HEK293 (cell line): ENCODE data around the gene WDR45B.

Source experiments
- CTCF ChIA-PET: fragments of 350-600 bp; formaldehyde crosslinking; extraction: SDS; loops from one replicate; lab custom pipeline; 2021; ENCODE audit warnings: antibody characterized with exemption; lab: Yijun Ruan, JAX
- POLR2A ChIA-PET: fragments of 300-600 bp; formaldehyde crosslinking; extraction: SDS; loops from one replicate; lab custom pipeline; 2020; ENCODE audit warnings: antibody characterized with exemption, inconsistent platforms; lab: Yijun Ruan, JAX
- H3K27ac ChIP-seq: fragments of 200-500 bp; sonication (Bioruptor generic); 2 replicates; pipeline ENCODE4 v1.5.1; 2014; ENCODE audit warnings: low read depth, low read length, control low read depth, inconsistent platforms; ENCODE audit errors: extremely low read depth
- H3K36me3 ChIP-seq, 2 experiments: fragments of 200-500 bp in 1 of 2; sonication (Bioruptor generic) in 1 of 2; 1 replicate in 1 of 2; 2 replicates in 1 of 2; pipeline ENCODE4 v1.5.1; 2014 to 2017; ENCODE audit warnings: inconsistent platforms in 2 of 2, low read length in 2 of 2; ENCODE audit not compliant: control insufficient read depth in 2 of 2, insufficient read depth in 1 of 2
- H3K4me1 ChIP-seq: fragments of 200-500 bp; sonication (Bioruptor generic); 2 replicates; pipeline ENCODE4 v1.5.1; 2014; ENCODE audit warnings: mild to moderate bottlenecking, low read length, inconsistent platforms; ENCODE audit not compliant: control insufficient read depth, insufficient read depth
- H3K4me3 ChIP-seq: 2 replicates; pipeline ENCODE4 v1.5.1; 2011; ENCODE audit warnings: low read depth, mild to moderate bottlenecking, control low read depth, low read length, moderate library complexity
- H3K9me3 ChIP-seq: fragments of 200-500 bp; sonication (Bioruptor generic); 2 replicates; pipeline ENCODE4 v1.5.1; 2014; ENCODE audit warnings: low read depth, low read length, inconsistent platforms; ENCODE audit not compliant: control insufficient read depth, insufficient read depth
- EGR2 ChIP-seq: fragments of 450-650 bp; formaldehyde crosslinking; IDR thresholded peaks from 2 replicates; pipeline ENCODE4 v1.5.1; 2016; ENCODE audit warnings: low read depth, missing biosample characterization, missing genetic modification characterization
- KLF1 ChIP-seq: fragments of 450-650 bp; formaldehyde crosslinking; IDR thresholded peaks from 2 replicates; pipeline ENCODE4 v1.5.1; 2016; ENCODE audit warnings: missing biosample characterization, missing genetic modification characterization
- KLF7 ChIP-seq: fragments of 450-650 bp; formaldehyde crosslinking; IDR thresholded peaks from 2 replicates; pipeline ENCODE4 v1.5.1; 2016; ENCODE audit warnings: missing biosample characterization, missing genetic modification characterization, borderline replicate concordance
- MEIS1 ChIP-seq: sonication (generic); formaldehyde crosslinking; IDR thresholded peaks from 2 replicates; pipeline ENCODE4 v1.8.1; 2022; ENCODE audit warnings: missing genetic modification reagents, mild to moderate bottlenecking, borderline replicate concordance
- OSR2 ChIP-seq: fragments of 450-650 bp; formaldehyde crosslinking; IDR thresholded peaks from 2 replicates; pipeline ENCODE4 v1.5.1; 2016; ENCODE audit warnings: missing biosample characterization, missing genetic modification characterization
- SETDB1 ChIP-seq: IDR thresholded peaks from one replicate; pipeline ENCODE4 v1.6.1; 2017; ENCODE audit warnings: mild to moderate bottlenecking, low read length, moderate library complexity, mixed read lengths; ENCODE audit not compliant: insufficient read length
- ZBTB7A ChIP-seq: fragments of 450-650 bp; formaldehyde crosslinking; IDR thresholded peaks from 2 replicates; pipeline ENCODE4 v1.5.1; 2016; ENCODE audit warnings: low read depth, missing biosample characterization, missing genetic modification characterization
- ZFHX2 ChIP-seq: fragments of 450-650 bp; formaldehyde crosslinking; conservative IDR thresholded peaks from 2 replicates; pipeline ENCODE4 v1.5.1; 2016; ENCODE audit warnings: missing biosample characterization, missing genetic modification characterization
- ZNF175 ChIP-seq: fragments of 450-650 bp; formaldehyde crosslinking; IDR thresholded peaks from 2 replicates; pipeline ENCODE4 v1.5.1; 2016; ENCODE audit warnings: missing biosample characterization, missing genetic modification characterization
- ZNF202 ChIP-seq: fragments of 450-650 bp; formaldehyde crosslinking; IDR thresholded peaks from 2 replicates; pipeline ENCODE4 v1.5.1; 2016; ENCODE audit warnings: missing biosample characterization, missing genetic modification characterization, borderline replicate concordance
- ZNF350 ChIP-seq: fragments of 450-650 bp; formaldehyde crosslinking; IDR thresholded peaks from 2 replicates; pipeline ENCODE4 v1.5.0; 2017; ENCODE audit warnings: missing biosample characterization, mild to moderate bottlenecking, missing genetic modification characterization
- ZNF623 ChIP-seq: fragments of 450-650 bp; formaldehyde crosslinking; IDR thresholded peaks from 2 replicates; pipeline ENCODE4 v1.5.1; 2016; ENCODE audit warnings: missing biosample characterization, missing genetic modification characterization
- ZSCAN30 ChIP-seq: fragments of 450-650 bp; IDR thresholded peaks from 2 replicates; pipeline ENCODE4 v1.5.1; 2018; ENCODE audit warnings: missing biosample characterization, mild to moderate bottlenecking, missing genetic modification characterization, moderate library complexity
- TF ChIP-seq, protein P1 (sequence below): fragments of 450-650 bp; formaldehyde crosslinking; IDR thresholded peaks from 2 replicates; pipeline ENCODE4 v1.5.1; 2017; ENCODE audit warnings: missing biosample characterization, mild to moderate bottlenecking, missing genetic modification characterization, moderate library complexity
- TF ChIP-seq, protein P2 (sequence below): fragments of 450-650 bp; formaldehyde crosslinking; IDR thresholded peaks from 2 replicates; pipeline ENCODE4 v1.5.1; 2016; ENCODE audit warnings: missing biosample characterization, missing genetic modification characterization
- TF ChIP-seq, protein P3 (sequence below): fragments of 450-650 bp; formaldehyde crosslinking; IDR thresholded peaks from 2 replicates; pipeline ENCODE4 v1.5.1; 2016; ENCODE audit warnings: missing biosample characterization, missing genetic modification characterization

Gene WDR45B

DNA sequence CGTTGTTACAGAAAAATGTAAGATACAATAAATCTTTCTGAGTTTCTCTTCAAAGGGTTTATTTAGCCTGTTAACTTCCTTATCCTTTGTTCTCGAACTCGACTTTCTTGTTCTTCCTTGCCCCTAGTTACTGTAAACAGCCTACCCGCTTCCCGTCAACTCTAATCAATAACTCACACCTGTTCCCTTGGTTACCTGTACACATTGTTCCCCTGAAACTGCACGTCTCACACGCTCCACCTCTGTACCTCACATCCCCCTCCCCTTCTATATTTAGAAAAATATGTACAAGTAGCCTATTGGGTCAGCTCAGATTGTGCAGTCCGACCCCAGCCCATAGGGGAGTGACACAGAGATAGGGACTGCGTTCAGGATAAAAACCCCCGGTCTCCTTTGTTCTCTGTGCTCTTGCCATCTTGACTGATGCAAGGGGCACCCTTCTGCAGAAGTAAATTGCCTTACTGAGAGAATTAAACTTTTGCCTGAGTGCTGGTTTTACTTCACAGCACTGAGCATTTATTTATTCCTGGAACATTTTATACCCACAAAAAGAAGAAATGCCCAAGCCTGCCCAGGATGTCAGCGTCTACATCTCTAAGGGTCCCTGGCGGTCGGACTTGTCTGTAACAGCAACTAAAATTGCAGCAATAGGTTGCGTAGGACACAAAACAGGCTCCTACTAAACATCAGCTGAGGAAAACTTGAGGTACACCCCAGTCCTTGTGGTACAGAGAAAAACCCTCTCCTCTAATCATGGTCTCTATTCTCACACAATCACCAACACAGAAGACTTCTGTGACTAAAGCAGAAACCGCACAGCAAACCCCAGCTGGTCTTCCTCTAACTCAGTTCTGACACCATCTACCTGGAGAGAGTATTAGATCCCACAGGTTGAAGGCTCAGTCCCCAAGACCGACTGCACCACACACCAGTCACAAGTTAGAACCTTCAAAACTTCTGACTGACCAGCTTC is 11.3 kb downstream of the WDR45B start:
- Histone ChIP-seq H3K9me3 (no peaks in the 10 kb centered on the region), H3K36me3 (peaks cover 67 to 78% of the 10 kb centered on the region in 2 experiments), H3K4me3 (no peak overlapping the region), H3K27ac (no peak overlapping the region), H3K4me1 (no peaks in the 10 kb centered on the region)
- CTCF ChIA-PET = interaction anchor here (0.6 kb wide), 1 partner anchor 182 kb away, joined by 7 read pairs; no protein-coding TSS in a partner anchor
- peak; percentile 95 for TF ChIP-seq SETDB1
- TF ChIP-seq, protein P1, sequence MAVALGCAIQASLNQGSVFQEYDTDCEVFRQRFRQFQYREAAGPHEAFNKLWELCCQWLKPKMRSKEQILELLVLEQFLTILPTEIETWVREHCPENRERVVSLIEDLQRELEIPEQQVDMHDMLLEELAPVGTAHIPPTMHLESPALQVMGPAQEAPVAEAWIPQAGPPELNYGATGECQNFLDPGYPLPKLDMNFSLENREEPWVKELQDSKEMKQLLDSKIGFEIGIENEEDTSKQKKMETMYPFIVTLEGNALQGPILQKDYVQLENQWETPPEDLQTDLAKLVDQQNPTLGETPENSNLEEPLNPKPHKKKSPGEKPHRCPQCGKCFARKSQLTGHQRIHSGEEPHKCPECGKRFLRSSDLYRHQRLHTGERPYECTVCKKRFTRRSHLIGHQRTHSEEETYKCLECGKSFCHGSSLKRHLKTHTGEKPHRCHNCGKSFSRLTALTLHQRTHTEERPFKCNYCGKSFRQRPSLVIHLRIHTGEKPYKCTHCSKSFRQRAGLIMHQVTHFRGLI (tag by site-specific recombination) = no peak
- POLR2A ChIA-PET = no interaction called here

DNA sequence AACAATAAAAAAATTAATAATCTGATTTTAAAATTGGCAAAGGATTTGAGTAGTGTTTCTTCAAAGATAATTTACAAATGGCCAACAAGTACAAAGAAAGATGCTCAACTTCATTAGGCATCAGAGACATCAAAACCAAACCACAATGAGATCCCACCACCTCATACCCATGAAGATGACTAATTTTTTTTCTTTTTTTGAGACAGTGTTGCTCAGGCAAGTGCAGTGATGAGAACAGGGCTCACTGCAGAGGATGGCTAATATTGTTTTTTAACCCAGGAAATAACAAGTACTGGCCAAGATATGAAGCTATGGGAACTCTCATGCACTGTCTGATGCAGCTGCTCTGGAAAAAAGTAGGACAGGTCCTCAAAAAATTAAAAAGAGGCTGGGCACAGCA is 14.9 kb downstream of the WDR45B start:
- peaks cover 62 to 72% of the 10 kb centered on the region in 2 experiments for H3K36me3 ChIP-seq
- no peaks in the 10 kb centered on the region for H3K9me3 ChIP-seq
- H3K4me1 ChIP-seq = no peaks in the 10 kb centered on the region
- H3K4me3 ChIP-seq = no peak overlapping the region
- CTCF ChIA-PET = no interaction called here
- TF ChIP-seq, protein P2, sequence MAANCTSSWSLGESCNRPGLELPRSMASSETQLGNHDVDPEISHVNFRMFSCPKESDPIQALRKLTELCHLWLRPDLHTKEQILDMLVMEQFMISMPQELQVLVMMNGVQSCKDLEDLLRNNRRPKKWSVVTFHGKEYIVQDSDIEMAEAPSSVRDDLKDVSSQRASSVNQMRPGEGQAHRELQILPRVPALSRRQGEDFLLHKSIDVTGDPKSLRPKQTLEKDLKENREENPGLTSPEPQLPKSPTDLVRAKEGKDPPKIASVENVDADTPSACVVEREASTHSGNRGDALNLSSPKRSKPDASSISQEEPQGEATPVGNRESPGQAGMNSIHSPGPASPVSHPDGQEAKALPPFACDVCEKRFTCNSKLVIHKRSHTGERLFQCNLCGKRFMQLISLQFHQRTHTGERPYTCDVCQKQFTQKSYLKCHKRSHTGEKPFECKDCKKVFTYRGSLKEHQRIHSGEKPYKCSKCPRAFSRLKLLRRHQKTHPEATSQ (tag by site-specific recombination) = no peak
- TF ChIP-seq ZNF350 (tag by site-specific recombination) (no peak), OSR2 (tag by site-specific recombination) (no peak), KLF1 (no peak), ZNF202 (tag by site-specific recombination) (no peak), KLF7 (tag by site-specific recombination) (no peak)
- POLR2A ChIA-PET = no interaction called here
- H3K27ac ChIP-seq = no peak overlapping the region

DNA sequence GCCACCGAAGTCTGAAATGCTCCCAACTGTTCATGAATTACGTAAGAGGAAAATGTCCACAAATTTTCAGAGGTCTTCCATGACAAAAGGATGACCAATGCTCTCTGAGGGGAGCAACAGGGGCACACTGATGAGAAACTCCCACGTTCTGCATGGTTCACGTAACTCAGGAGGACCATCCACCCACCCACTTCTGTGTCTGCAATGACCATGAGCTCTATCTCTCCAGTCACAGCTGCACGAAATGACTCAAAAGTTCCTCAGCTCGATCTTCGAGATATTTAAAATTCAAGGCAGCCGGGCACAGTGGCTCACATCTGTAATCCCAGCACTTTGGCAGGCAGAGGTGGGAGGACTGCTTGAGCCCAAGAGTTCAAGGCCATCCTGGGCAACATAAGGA is 15.8 kb downstream of the WDR45B start:
- H3K4me1 ChIP-seq = no peaks in the 10 kb centered on the region
- H3K4me3 ChIP-seq = no peak overlapping the region
- peaks cover 68 to 74% of the 10 kb centered on the region in 2 experiments for H3K36me3 ChIP-seq
- POLR2A ChIA-PET = no interaction called here
- H3K9me3 ChIP-seq = no peaks in the 10 kb centered on the region
- no peak overlapping the region for H3K27ac ChIP-seq
- TF ChIP-seq EGR2 (tag by site-specific recombination) (peak; percentile 39; the same call in 1 of the 2 replicates), MEIS1 (CRISPR knock-in tag) (no peak), ZNF623 (tag by site-specific recombination) (no peak), ZNF175 (tag by site-specific recombination) (no peak), ZBTB7A (tag by site-specific recombination) (no peak), ZSCAN30 (tag by site-specific recombination) (no peak), ZFHX2 (peak; percentile 50)
- TF ChIP-seq, protein P3, sequence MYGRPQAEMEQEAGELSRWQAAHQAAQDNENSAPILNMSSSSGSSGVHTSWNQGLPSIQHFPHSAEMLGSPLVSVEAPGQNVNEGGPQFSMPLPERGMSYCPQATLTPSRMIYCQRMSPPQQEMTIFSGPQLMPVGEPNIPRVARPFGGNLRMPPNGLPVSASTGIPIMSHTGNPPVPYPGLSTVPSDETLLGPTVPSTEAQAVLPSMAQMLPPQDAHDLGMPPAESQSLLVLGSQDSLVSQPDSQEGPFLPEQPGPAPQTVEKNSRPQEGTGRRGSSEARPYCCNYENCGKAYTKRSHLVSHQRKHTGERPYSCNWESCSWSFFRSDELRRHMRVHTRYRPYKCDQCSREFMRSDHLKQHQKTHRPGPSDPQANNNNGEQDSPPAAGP (tag by site-specific recombination) = no peak
- TF ChIP-seq, all 188 proteins: peak for 2
- CTCF ChIA-PET = interaction anchor here (0.7 to 2.4 kb wide), 2 partner anchors 10 to 17 kb away, joined by 3 to 8 read pairs; no protein-coding TSS in a partner anchor
